Measurements from ENCODE around the gene SLC38A3.
A peak's percentile ranks its signal among the peaks of the same experiment; 100 is the strongest.

The SLC38A3 gene

DNA sequence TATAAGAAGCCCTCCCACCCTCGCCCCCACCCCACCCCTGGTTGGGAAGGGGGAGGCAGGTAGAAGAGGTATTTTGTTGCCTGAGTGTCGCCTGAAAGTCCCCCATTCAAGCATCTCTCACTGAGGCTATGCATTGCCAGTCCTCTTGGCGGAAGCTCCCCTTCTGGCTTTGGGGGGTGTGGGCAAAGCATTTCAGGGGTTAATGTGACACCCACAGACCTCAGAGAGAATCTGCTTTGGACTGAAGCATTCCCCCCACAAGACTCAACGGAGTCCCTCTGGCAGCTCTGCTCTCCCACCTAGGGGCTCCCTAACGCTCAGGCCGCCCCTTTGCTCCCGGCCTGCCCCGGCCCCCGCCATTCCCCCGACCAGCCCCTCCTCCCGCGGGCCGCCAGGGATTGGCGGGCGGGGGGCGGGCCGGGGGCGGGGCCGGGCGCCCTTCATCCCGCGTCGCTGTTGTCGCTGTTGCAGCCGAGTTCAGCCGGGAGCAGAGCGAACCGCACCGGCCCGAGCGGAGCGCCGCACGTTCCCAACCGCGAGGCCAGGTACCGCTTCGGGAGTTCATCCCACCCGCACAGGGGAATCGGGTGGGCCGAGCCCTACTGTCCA, at the start of gene SLC38A3:
Gene SLC38A3 (plus strand): TSS at position 468 of the 609 bp plus-strand sequence. CDS start 8,929 bp downstream, outside the sequence.
- DNase-seq (ENCODE audit: low spot score), result no peak

DNA sequence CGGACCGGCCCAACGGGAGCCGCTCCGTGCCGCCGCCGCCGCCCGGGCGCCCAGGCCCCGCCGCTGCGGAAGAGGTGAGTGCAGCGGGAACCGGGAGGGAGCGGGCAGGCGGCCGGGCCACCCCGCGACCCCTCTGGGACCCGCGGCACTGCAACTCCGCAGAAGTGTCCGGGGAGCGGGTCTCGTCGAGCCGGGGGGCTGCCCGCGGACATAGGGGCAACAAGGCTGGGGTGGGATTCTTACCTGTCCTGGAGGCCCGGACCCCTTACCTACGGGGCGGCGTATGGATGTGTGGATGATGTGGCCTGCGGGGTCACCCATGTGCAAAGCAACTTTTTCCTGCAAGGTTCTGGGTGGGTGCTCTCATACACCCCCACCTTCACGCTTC, 49.6 kb upstream of the SLC38A3 start:
- DNase-seq (ENCODE audit: low spot score), result no peak

- no peak for DNase-seq (ENCODE audit: low spot score)
Observed at GRCh38 chr3:50155891-50156290, 49.2 kb upstream of the SLC38A3 start.

GRCh38 chr3:50156549-50157493, 48.2 kb upstream of the SLC38A3 start:
- no peak for DNase-seq (ENCODE audit: low spot score)

DNA sequence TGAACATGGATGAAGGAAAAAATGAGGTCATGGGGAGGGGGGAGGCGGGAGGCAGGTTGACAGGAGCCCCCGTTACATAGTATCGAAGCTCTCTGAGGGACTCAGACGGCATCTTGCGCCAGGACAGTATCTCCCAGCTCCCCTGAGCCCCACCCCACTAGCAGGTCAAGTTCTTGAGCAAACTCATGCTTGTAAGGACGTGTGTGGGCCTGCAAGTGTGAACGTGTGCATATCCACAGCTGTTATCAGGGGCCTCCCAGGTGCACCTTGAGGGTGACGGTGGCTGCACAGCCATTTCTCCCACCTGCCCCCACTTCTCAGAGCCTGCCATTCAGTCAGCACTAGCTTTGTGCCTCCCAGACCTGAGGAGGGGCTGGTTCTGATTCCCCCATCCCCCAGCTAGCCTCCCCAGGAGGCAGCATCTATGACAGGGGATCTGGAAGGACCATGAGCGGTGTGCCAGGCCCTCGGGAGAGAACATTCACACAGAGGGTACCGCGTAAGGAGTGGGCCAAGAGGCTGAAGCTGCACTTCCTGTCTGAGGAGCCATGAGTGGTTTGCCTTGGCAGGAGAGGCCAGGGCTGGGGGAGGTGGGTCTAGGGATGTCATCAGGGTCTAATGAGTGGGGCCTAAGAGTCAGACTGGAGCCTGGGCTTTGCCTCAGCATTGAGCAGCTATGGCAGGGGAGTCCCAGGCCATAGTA, 47.1 kb upstream of the SLC38A3 start:
- DNase-seq (ENCODE audit: low spot score), result no peak

DNA sequence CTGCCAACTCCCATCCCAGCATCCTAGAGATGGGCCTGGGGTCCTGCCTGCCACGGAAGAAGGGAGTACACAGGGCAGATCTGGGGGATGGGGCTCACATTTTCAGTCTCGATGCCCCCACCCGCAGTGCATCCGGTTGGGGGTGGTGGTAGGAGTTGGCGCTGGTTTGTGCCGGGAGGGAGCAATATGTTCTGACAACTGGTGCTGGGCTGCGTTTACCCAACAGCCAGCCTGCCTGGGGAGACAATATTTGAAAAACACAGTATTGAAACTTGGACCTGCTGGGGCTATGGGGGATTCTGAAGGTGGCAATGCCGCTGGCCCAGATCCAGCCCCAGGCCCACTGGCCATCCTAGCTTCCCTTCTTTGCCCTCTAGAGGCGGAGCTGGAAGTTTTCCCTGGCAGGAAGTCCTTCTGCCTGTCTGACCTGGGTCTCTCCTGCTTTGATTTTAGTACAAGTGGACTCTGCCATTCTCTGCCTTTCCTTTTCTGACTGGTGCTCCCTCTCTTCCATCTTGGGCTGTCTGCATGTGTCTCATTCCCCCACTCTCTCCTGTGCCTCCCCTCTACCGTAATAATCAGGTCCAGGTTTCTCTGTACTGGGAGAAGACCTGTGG, 46.4 kb upstream of the SLC38A3 start:
- no peak for DNase-seq (ENCODE audit: low spot score)

DNA sequence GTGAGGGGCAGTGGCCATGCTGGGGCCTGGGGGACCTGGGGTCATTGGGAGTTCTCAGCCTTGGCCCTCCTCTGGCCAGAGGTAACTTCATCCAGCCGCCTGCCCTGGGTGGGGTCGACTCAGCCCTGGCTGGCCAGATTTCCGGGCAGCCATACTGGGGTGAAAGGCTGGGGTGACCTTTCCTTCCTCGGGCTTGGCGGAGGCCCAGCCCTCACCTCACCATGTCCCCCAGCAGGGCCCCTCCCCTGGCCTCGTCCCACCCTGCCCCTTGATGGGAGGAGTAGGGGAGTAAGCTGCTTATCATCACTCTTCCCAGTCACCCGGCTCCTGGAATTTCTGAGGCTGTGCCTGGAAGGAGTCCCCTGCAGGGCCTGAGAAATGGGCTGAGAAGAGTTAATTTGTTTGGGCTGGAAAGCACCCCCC, 44.5 kb upstream of the SLC38A3 start:
- DNase-seq (ENCODE audit: low spot score), result no peak

GRCh38 chr3:50161320-50161719, 43.8 kb upstream of the SLC38A3 start:
- no peak for DNase-seq (ENCODE audit: low spot score)

GRCh38 chr3:50162034-50162883, 42.8 kb upstream of the SLC38A3 start:
- DNase-seq (ENCODE audit: low spot score), result no peak

DNA sequence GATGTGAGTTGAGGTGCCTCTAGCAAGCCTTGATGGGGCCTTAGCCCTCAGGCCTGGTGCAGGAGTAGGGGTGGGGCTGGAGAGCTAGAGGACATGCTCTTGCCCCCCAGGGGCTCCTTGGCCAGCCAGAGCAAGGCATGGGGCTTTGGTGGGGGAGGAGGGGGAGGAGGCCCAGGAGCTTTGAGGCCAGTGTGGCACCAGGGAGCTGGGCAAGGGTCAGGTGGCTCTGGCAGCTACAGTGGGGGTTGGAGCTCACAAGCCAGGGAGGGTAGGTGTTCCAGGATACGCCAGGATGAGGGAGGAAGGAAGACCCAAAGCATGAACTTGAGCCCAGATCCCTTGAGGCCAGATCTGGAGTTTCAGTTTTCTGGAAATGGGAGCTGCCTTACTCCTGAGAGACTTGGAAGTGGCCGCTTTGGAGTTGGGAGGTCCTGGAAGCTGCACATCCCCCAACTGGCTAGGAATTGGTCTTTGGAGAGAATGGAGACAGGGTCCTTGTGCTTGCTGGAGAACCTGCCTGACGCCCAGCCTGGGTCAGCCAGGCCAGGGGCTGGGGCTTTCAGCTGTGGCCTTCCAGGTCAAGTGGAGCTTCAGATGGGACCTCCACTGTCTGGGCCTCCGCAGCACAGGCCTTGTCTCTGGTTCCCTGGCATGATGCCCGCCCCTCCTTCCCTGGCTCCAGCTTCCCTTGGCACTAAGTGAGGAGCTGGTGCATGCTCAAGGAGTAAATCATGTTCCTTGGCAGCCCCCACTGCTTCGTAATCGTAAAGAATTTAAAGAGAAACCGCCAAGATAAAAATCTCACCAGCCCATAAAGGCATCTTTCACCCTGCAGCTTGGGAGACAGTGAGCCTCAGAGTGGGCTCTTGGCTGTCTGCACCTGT, 41.3 kb upstream of the SLC38A3 start:
- peak; percentile 96 for DNase-seq (ENCODE audit: low spot score)

- DNase-seq (ENCODE audit: low spot score), result no peak
Observed at GRCh38 chr3:50164481-50164880, 40.6 kb upstream of the SLC38A3 start.

GRCh38 chr3:50164984-50165909, 39.8 kb upstream of the SLC38A3 start:
- DNase-seq (ENCODE audit: low spot score), result peak; percentile 70

GRCh38 chr3:50165910-50166538, 39.0 kb upstream of the SLC38A3 start:
- DNase-seq (ENCODE audit: low spot score), result no peak

DNA sequence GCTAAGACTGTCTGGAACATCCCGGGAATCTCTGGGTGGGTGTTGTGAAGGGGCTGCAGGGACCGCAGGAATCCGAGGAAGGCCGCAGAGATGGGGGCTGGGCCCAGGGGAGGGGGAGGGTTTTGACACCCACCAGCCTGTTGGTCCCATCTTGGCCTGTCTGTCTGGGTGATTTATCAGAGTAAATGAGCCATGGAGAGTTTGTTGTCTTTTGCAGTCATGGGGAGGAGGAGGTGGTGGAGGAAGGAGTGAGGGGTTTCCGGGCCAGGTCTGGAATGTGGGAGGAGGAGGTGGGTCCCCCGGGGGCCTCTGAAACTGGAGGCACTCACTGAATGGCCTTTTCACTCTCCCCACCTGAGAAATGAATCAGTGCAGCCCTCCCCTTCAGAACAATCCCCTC, 38.5 kb upstream of the SLC38A3 start:
- no peak for DNase-seq (ENCODE audit: low spot score)

DNA sequence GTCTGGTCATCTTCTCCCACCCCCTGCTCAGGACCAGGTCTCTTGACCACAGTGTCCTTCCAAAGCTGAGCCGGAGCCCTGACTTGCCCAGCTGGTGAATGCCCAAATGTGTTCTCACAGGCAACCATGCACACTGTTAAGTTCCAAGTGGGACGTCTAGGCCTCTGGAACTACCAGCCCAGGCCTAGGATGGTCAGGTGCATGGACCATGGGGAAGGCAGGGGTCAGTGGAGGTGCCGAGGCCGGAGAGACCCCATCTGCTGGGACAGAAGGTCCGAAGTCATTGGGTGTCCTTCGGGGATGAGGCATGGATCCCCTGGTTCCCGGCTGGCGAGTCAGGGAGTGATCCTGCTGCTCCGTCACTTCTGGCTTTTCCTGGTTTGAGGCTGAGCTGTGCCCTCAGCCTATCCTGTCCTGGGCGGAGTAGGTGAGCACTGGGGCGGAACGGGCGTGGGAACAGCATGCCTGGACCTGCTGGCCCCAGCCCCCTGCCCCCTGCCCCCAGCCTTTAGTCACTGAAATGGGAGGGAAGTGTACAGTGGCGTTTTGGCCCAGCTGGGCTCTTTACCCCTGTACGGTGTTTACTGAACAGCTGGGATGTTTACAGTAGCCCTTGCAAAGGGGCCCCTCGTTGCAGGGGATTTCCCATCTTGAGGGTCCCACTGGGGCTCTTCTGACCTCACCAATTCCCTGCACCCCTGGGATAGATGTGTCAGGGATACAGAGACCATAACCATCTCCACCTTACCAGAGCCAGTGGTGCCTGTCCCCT, 37.8 kb upstream of the SLC38A3 start:
- no peak for DNase-seq (ENCODE audit: low spot score)

- no peak for DNase-seq (ENCODE audit: low spot score)
Observed at GRCh38 chr3:50167841-50168209, 37.2 kb upstream of the SLC38A3 start.

DNA sequence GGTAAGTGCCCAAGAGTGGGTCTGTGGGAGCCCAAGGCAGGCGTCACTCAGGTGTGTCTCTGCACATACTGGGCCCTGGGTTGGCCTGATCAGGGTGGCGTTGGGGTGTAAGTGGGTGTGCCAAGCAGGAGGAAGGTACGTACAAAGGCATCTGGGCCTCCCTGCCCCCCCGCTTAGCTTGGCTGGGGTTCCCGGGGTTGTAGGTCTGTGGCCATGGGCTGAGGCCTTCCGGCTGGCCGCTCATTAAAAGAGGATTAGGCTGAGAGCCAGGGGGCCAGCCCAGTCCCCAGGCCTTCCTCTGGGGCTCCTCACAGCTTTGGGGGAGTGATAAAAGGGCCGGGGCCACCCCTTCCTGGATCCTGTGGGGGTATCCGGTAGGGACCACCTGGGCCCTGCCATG, 36.7 kb upstream of the SLC38A3 start:
- DNase-seq (ENCODE audit: low spot score), result no peak

GRCh38 chr3:50168791-50169190, 36.3 kb upstream of the SLC38A3 start:
- DNase-seq (ENCODE audit: low spot score), result no peak
